Measurements from ENCODE around the gene PDIA2. TPM values are rescaled to one million over a fixed set of nuclear protein-coding genes. Genes with fewer than 3 reads are reported as not detected.

PDIA2 gene
- total and polyA plus RNA-seq, 4 donors = 0.03 to 0.09 TPM; not detected in 2

DNA sequence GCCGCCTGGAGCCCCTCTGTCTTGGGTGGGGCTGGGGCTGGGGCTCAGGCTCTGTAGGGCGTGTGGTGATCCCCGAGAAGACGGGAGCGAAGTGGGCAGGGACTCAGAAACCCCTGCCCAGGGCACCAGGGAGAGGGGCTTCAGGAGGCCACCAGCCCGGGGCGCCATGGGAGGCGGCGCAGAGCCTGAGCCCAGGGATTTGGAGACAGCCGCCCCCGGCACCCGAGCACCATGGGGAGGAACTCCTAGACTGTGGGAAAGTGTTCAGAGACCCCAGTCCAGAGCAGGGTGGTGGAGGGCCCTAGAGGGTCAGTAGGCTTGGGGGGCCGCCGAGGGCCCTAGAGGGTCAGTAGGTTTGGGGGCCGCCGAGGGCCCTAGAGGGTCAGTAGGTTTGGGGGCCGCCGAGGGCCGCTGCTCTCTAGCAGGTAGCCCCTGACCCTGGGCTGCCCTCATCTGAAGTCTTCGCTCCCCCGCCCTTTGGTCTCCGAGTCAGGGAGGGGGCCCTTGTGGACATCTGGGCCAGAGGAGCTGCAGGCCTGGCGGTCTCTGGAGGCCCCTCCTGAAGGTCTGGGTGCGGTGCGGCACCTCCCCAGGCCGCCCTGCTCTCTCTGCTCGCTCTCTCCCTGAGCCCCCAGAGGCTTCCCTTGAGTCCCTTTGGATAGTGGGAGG, 1.8 kb upstream of the PDIA2 start (continued):
- TF ChIP-seq, protein P1, sequence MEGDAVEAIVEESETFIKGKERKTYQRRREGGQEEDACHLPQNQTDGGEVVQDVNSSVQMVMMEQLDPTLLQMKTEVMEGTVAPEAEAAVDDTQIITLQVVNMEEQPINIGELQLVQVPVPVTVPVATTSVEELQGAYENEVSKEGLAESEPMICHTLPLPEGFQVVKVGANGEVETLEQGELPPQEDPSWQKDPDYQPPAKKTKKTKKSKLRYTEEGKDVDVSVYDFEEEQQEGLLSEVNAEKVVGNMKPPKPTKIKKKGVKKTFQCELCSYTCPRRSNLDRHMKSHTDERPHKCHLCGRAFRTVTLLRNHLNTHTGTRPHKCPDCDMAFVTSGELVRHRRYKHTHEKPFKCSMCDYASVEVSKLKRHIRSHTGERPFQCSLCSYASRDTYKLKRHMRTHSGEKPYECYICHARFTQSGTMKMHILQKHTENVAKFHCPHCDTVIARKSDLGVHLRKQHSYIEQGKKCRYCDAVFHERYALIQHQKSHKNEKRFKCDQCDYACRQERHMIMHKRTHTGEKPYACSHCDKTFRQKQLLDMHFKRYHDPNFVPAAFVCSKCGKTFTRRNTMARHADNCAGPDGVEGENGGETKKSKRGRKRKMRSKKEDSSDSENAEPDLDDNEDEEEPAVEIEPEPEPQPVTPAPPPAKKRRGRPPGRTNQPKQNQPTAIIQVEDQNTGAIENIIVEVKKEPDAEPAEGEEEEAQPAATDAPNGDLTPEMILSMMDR (IDR thresholded peaks at IDR 0.05; ENCODE audit: low read depth, low read length, missing input control) = no peak
- TF ChIP-seq EGR1 (IDR thresholded peaks at IDR 0.05; ENCODE audit: low read depth in 2 of 2) (no peak), SP1 (IDR thresholded peaks at IDR 0.05) (no peak), FOXA2 (IDR thresholded peaks at IDR 0.05) (no peak), FOXA1 (IDR thresholded peaks at IDR 0.05) (no peak), GABPA (IDR thresholded peaks at IDR 0.05 in 1 of 2, conservative IDR thresholded peaks at IDR 0.05 in 1 of 2) (no peak), ATF3 (IDR thresholded peaks at IDR 0.05) (no peak), HNF4G (IDR thresholded peaks at IDR 0.05) (no peak)

DNA sequence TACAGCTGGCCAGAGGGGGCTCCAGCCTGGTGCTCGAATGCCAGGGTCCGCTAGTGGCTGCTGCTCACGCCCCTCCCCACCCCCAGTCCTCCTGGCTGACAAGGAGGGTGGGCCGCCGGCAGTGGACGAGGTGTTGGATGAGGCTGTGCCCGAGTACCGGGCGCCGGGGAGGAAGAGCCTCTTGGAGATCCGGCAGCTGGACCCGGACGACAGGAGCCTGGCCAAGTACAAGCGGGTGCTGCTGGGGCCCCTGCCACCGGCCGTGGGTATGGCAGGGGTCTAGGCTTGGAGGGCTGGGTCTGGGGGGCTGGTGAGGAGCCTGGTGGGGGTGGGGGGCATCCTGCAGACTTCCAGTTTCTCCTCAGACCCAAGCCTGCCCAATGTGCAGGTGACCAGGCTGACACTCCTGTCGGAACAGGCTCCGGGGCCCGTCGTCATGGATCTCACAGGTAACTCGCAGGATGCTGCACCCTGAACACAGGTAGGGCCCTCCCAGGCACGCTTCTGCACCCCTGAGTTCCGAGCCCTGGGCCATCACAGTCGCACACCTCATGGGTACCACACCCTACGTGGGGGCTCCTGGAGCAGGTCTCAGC, 1.2 kb upstream of the PDIA2 start:
- no peak for DNase-seq (ENCODE audit: low spot score)
- no peak overlapping the region for H3K4me3 ChIP-seq (ENCODE audit: low read depth in 1 of 3, low read length in 3 of 3)
- H3K36me3 ChIP-seq (ENCODE audit: control insufficient read depth in 4 of 4, insufficient read depth in 3 of 4, low read depth in 1 of 4, low read length in 3 of 4) = no peaks in the 10 kb centered on the region
- no peak overlapping the region for H3K27ac ChIP-seq (ENCODE audit: low read depth in 1 of 2, low read length in 2 of 2)
- TF ChIP-seq YY1 (IDR thresholded peaks at IDR 0.05) = no peak
- no peak for TF ChIP-seq SP1 (IDR thresholded peaks at IDR 0.05)
- no peak for TF ChIP-seq HNF4A (conservative IDR thresholded peaks at IDR 0.05)
- TF ChIP-seq GABPA (IDR thresholded peaks at IDR 0.05 in 1 of 2, conservative IDR thresholded peaks at IDR 0.05 in 1 of 2) = no peak
- TF ChIP-seq, protein P2, sequence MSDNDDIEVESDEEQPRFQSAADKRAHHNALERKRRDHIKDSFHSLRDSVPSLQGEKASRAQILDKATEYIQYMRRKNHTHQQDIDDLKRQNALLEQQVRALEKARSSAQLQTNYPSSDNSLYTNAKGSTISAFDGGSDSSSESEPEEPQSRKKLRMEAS (IDR thresholded peaks at IDR 0.05) = no peak
- no peak for TF ChIP-seq ATF3 (IDR thresholded peaks at IDR 0.05)
- no peak for TF ChIP-seq RXRA (IDR thresholded peaks at IDR 0.05)
- TF ChIP-seq RAD21 (IDR thresholded peaks at IDR 0.05) = no peak
- TF ChIP-seq HNF4G (IDR thresholded peaks at IDR 0.05) = no peak
- TF ChIP-seq NR2F2 (IDR thresholded peaks at IDR 0.05) = no peak
- TF ChIP-seq FOXA2 (IDR thresholded peaks at IDR 0.05) = no peak
- TF ChIP-seq, protein P3, sequence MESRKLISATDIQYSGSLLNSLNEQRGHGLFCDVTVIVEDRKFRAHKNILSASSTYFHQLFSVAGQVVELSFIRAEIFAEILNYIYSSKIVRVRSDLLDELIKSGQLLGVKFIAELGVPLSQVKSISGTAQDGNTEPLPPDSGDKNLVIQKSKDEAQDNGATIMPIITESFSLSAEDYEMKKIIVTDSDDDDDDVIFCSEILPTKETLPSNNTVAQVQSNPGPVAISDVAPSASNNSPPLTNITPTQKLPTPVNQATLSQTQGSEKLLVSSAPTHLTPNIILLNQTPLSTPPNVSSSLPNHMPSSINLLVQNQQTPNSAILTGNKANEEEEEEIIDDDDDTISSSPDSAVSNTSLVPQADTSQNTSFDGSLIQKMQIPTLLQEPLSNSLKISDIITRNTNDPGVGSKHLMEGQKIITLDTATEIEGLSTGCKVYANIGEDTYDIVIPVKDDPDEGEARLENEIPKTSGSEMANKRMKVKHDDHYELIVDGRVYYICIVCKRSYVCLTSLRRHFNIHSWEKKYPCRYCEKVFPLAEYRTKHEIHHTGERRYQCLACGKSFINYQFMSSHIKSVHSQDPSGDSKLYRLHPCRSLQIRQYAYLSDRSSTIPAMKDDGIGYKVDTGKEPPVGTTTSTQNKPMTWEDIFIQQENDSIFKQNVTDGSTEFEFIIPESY (IDR thresholded peaks at IDR 0.05) = no peak
- TF ChIP-seq FOXA1 (IDR thresholded peaks at IDR 0.05) = no peak
- H3K27me3 ChIP-seq (ENCODE audit: control insufficient read depth in 4 of 4, insufficient read depth in 4 of 4, low read length in 3 of 4) = peaks cover 0 to 11% (median 0%) of the 10 kb centered on the region in 4 donors
- WGBS = 53% methylated on average over 25 of the region's 25 CpGs
- peaks cover 0 to 9% (median 3%) of the 10 kb centered on the region in 4 donors for H3K4me1 ChIP-seq (ENCODE audit: control insufficient read depth in 4 of 4, insufficient read depth in 4 of 4, low read length in 3 of 4)
- no peak overlapping the region for H3K9ac ChIP-seq (ENCODE audit: low read depth in 1 of 2, low read length in 2 of 2)
- H3K9me3 ChIP-seq (ENCODE audit: control insufficient read depth in 4 of 4, low read length in 3 of 4) = no peaks in the 10 kb centered on the region
